ENCODE measurements around the gene RASGEF1B.
A peak's percentile ranks its signal among the peaks of the same experiment; 100 is the strongest.

The RASGEF1B gene

GRCh38 chr4:81465406-81466340, 6.0 kb downstream of the RASGEF1B start:
- no peak for DNase-seq

GRCh38 chr4:81460834-81461233, 10.9 kb downstream of the RASGEF1B start:
- no peak for DNase-seq

DNA sequence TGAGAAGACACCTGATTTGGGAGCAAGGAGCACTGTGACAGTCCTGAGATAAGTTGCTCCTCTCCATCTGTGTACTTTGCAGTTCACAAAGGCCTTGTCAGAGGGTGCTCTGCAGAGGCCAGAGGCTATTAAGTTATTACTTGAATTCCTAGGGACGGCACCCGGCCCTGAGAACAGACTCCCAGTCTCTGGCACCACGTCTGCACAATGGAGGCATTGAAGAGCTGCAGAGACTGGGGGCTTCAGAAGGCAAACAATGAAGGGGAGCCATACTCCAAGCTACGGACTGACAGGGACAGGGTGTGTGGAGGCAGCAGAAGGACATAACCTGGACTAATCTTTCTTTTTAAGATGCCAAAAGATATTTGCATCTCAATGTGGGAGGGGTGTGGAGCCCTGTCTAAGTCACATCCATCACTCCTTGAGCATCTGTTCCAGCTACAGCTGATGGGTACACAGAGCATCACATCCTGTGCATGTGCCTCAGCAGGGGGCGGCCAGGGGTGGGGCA, 11.5 kb downstream of the RASGEF1B start:
- DNase-seq: no peak

DNA sequence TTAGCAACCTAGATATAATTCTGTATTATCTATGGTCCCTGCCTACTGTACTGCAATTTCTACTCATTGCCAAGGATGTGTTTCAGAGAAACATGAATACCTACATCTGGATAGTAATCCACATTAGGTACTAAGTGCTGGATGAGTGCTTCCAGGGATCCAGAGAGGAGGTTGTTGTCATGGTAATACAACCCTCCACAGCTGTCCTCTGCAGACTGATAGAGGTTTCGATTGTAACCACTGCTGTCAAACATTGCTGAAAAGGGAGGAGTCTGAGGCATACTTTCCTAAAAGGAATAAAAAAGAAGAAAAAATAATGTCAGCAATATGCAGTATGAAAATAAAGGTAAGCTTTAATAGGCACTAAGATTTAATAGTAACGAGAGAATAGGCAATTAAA, 12.5 kb downstream of the RASGEF1B start:
- no peak for DNase-seq

DNA sequence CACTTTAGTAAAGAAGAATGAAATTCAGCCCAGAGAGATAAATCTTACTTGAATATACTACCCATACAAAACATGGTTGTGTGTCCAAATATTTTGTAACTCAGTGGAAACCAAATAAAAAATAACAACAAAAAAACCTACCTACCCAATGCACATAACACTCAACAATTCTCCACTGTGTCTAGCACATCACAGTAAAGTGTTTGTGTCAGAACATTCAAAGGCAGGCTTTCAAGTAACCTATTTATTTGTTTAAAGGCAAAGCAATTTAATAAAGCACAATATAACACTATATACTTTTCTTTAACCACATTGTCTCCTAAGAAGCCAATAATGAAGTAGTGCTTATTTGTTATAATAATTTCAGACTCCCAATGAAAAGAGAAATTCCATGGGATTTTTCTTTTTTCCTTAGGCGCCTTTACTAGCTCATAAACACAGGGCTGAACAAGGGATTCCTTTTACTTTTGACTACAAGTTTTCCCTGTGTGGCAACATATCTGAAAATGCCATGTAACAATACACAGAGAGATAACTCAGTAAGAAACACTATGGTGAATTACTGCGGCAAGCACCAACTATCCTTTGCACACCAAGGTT, 13.7 kb downstream of the RASGEF1B start:
- no peak for DNase-seq

GRCh38 chr4:81457345-81457744, 14.4 kb downstream of the RASGEF1B start:
- DNase-seq: no peak

DNA sequence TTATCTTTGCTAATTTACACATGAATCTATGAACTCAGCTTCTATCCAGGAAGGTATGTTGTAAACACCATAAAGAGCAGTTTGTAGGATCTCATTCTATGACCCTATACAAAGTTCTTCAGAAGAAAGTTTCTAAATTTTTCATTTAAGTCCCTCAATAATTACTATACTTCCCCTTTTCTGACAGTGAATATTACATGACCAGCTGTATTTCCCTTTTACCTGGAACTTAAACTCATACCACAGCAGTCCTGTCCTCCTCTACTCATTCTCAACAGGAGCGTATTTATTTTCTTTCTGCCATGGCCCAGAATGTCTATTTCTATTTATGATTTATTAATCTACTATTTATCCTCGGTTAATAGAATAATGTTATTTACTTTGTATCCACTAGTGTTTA, 15.8 kb downstream of the RASGEF1B start:
- DNase-seq: peak; percentile 22

DNA sequence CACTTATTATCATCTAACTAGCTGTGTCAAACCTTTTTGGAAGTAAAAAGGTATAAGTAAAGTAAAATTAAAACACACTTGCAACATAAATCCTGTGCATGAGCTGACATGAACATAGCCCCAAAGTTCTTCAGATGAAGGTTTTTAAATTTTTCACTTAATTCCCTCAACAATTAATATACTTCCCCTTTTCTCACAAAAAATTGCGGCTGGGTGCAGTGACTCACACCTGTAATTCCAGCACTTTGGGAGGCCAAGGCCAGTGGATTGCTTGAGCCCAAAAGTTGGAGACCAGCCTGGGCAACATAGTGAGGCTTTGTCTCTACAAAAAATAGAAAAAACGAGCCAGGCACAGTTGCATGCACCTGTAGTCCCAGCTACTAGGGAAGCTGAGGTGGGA, 16.8 kb downstream of the RASGEF1B start:
- DNase-seq: no peak

GRCh38 chr4:81454499-81454898, 17.2 kb downstream of the RASGEF1B start:
- no peak for DNase-seq

DNA sequence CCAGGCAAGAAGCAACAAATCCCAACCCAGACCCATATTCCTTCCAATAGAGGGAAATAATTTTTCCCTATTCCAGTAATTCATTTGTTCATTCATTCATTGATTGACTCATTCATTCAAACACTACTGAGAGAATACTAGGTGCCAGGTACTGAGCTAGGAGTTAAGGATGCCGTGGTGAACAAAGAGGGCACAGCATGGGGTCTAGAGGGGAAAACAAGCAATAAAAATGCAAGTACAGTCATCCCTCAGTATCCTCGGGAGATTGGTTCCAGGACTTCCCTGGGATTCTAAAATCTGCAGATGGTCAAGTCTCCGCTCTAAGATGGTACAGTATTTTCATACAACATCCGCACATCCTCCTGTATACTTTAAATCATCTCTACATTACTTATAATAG, 18.7 kb downstream of the RASGEF1B start:
- DNase-seq: no peak

DNA sequence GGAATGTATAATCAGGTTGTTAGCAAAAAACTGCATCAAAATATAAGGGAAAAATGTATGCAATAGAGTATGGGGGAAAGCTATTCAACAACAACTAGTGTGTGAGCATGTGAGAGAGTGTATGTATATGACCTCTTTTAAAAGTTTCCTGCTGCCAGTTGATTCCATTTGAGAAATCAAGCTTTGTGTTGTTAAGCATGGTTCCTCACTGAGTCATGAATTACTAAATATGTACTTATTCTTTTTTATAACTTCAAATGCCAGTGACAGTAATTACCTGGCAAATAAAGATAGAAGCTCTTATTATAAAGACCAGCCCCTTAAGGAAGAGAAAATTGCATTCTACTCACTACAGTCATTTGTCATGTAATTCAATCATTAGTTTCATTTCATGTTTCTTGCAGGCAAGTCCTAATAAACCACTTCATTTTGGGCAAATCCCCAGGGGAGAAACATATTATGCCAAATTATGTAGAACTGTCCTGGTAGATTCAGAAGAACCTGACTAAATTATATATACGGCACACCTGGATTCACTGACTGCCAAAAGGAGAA, 19.2 kb downstream of the RASGEF1B start:
- no peak for DNase-seq

- no peak for DNase-seq
Measured at GRCh38 chr4:81449015-81449414, 22.7 kb downstream of the RASGEF1B start.

GRCh38 chr4:81447566-81448229, 24.0 kb downstream of the RASGEF1B start:
- peak; percentile 21 for DNase-seq

DNA sequence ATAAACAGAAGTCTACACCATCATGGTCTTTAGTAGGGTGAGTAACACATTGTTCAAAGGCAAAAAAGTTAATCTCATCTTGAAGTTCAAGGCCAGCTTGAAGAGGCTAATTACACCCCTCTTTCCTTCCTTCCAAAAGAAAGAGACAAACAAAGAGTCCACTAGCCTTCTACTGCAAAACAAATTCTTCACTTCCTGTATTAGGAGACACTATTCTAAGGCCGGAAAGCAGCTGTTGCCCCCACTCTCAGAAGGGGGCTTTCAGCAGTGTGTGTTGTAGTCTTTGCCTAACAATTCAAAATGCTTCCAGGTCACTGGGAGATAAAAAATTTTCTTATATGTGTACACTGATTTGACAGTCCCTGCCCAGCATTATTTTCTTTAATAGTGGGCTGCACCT, 25.1 kb downstream of the RASGEF1B start:
- no peak for DNase-seq

DNA sequence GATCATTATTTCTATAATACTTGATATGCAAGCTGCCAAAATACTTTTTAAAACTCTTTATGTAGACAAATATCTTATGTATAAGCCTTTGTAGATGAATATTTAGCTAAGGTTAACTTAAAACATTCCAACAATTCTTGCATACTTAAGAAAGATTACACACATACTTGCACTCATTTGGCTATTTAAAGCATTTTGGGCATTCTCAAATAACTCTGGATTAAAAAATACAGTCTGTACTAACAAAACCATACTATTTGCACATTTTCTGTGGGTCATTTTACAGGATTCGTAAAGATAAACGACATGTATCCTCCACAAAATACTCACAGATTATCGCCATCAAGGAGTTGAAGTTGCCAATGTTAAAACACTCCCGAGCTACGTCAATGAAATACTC, 26.5 kb downstream of the RASGEF1B start:
- DNase-seq: no peak

- DNase-seq: no peak
Measured at GRCh38 chr4:81442484-81443085, 29.1 kb downstream of the RASGEF1B start.

DNA sequence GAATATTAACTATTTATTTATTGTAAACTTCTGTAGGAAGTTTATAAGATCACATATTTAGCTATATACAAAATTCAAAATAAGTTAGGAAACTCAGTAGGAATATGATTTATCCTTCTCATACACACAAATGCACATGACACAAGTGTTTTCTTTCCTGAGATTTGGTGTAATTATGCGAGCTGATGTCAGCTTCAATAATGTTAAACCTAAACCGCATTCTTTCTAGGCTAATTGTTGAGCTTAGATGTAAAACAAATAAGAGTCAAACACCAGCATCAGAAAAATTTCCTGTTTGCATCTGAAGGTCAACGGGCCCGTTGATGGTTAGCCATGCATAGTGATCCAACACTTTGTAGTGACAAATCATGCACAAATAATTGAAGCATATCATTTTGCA, 30.8 kb downstream of the RASGEF1B start:
- DNase-seq: no peak

GRCh38 chr4:81436941-81437574, 34.6 kb downstream of the RASGEF1B start:
- no peak for DNase-seq

DNA sequence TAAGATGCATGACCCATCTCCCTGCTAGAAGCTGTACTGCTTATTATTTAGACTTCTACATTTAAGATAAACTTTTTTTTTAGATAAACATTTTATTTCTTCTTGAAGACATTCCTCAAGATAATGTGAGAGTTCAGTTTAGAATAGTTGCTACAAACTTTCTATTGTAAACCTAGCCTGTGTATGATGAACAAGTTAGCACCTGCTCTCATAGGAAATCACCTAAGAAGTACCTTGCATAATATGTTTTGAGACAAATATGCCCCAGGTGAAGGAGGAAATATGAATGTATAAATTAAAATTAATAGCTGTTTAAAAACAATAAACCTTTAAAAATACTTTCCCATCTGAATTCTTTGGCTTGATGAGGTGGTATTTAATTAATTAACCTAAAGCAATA, 35.6 kb downstream of the RASGEF1B start:
- DNase-seq: no peak

- no peak for DNase-seq
Measured at GRCh38 chr4:81432825-81433224, 38.9 kb downstream of the RASGEF1B start.

DNA sequence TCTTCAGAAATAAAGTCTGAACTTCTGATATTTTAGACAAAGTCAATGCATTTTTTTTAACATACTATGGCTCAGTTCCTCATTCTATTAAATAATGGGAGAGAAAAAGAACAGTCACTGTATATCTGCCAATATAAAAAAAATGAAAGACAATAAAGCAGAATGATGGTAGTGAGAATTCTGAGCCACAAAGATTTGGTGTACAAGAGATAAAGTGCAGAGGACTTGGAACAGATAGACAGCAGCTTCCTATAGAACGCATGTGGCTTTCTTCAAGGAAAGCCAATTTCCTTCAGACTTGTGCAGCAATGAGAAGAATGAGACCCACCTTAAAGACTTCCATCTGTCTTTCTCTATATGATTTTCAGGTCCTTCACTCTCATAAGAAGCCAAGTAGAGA, 39.7 kb downstream of the RASGEF1B start:
- peak; percentile 32 for DNase-seq

- DNase-seq: no peak
Measured at GRCh38 chr4:81429607-81430006, 42.1 kb downstream of the RASGEF1B start.
